Kasumi-1 (cell line): ENCODE data around the gene SPACA9.

Experiments used
- DNase-seq, 2 experiments: peaks; one replicate each; lab custom pipeline; 2025; lab: John Stamatoyannopoulos, UW

Gene SPACA9

GRCh38 chr9:132894862-132895835 is 16.5 kb downstream of the SPACA9 start:
- DNase-seq = no peak

GRCh38 chr9:132896264-132896663 is 17.6 kb downstream of the SPACA9 start:
- DNase-seq = no peak

- DNase-seq = no peak
Observed at GRCh38 chr9:132896906-132897305, 18.2 kb downstream of the SPACA9 start.

- DNase-seq = no peak
Observed at GRCh38 chr9:132898051-132898450, 19.4 kb downstream of the SPACA9 start.

- DNase-seq = peak; percentile 66 to 89
Observed at GRCh38 chr9:132901858-132902831, 23.4 kb downstream of the SPACA9 start.

GRCh38 chr9:132903574-132904492 is 25.1 kb downstream of the SPACA9 start:
- no peak for DNase-seq

DNA sequence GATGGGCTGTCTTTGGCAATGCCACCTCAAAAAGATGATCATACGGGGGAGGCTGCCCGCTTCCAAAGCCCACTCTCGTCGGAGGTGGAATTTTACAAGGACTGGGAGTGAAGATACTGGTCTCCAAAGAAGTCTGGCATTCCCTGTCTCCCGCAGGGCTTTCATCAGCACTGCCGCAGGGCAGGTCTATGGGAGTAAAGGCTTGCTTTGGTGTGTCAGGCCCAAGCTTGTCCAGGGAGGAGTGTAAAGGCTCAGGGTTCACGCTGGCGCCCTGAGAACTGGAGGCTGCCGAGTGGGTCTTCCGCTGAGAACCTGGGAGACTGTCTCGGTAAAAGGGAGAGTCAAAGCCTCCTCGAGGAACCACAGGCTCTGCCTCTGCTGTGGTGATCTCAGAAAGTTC is 27.0 kb downstream of the SPACA9 start:
- no peak for DNase-seq

- DNase-seq = no peak
Observed at GRCh38 chr9:132908635-132909034, 29.9 kb downstream of the SPACA9 start.

GRCh38 chr9:132909311-132909710 is 30.6 kb downstream of the SPACA9 start:
- no peak for DNase-seq

DNA sequence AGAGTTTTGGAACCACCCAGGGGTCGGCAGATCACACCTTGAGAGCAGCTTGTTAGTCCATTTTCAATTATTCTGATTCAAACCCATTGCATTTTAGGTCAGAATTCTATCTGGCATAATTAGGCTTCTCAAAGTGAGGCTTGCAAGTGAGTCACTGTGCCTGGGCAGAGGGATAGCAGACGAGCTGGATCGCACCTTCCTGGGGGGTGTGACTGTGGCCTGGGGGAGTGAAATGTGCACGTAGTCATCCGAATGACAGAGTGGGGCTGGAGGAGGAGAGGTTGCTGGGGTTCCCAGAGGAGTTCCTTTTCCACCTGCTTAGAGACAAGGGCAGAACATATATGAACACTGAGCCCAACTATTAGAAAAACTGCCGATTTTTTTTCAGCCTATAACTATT is 31.7 kb downstream of the SPACA9 start:
- no peak for DNase-seq

- no peak for DNase-seq
Observed at GRCh38 chr9:132912131-132912530, 33.4 kb downstream of the SPACA9 start.

GRCh38 chr9:132914924-132915323 is 36.2 kb downstream of the SPACA9 start:
- DNase-seq = no peak

DNA sequence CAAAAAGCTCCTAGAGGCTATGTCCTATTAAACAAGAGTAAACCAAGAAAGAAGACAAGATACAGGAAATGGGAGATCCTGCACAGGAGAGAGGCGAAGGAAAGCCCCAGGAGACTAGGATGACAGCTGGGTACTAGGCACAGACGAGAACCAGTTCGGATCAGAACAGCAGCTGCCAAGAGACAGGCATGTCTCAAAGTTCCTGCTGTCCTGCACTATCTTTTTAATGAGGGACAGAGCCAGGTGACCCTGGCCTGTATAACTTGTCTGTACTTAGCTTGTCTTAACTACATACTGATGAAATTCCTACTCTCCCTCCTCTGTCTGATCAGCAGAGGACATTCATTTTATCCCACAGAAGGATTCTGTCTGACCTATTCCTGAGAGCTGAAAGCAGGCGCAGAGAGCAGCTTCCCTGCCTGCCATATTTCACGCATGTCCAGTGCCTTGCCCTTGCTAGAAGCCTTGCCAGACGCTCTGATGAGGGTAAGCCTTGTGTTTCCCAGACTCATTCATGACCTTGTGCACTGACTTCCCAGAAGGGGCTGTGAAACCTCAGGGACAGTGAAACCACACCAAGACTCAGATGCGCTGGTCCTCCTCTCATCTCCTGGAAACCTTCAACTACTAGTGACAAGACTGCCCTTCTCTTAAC is 41.0 kb downstream of the SPACA9 start:
- no peak for DNase-seq

GRCh38 chr9:132923346-132923902 is 44.7 kb downstream of the SPACA9 start:
- no peak for DNase-seq

DNA sequence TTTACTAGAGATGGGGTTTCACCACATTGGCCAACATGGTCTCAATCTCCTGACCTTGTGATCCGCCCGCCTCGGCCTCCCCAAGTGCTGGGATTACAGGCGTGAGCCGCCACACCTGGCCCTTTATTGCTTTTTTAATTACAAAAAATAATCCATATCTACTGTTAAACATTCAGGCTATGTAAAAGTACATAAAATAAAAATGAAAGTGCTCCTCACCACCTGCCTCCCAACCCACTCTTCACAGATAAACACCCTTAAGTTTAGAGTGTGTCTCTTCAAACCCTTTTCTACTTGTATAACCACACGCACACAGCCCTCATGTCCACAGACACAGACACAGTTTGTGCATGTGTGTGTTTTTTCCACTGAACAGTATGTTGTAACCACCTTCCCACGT is 49.0 kb downstream of the SPACA9 start:
- no peak for DNase-seq

DNA sequence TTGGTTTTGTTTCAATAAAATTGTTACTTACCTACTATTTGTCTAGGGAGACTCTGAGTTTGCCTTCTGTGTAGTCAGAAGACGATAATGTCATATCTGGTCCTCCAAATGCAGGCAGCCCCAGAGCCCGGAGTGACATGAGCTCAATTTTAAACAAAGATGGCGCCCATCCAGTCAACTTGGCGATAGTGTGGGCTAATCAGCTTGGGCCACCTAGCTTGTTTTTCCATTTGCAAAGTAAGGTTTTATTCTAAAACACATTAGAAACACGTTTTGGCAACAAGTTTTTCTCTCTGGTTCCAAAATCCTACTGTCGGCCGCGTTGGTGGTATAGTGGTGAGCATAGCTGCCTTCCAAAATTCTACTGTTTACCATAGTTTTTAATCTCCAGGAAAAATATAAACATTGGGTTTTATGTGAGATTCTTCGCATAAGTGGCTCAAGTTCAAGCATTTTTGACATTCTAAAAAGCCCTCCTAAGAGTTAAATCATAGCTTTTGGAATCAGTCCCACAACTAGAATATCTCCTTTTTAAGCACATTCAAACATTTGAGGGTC is 52.6 kb downstream of the SPACA9 start:
- DNase-seq = no peak

DNA sequence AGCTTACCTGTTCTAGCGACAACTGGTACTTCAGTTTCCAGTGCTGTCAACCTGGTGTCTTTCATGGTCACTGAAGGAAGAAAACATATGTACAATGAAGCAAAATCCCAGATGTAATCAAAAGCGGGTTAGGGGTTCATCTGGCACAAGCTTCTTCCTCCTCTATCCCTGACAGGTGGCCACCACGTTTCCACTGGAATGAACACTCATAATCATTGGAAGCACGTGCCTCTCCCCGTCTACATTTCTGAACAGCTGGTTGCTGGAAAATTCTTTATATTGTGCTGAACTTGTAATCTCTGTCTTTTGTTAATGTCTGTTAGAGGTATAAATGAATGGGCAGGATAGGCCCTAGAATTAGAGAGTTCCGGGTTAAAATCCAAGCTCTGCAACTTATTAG is 56.3 kb downstream of the SPACA9 start:
- no peak for DNase-seq

DNA sequence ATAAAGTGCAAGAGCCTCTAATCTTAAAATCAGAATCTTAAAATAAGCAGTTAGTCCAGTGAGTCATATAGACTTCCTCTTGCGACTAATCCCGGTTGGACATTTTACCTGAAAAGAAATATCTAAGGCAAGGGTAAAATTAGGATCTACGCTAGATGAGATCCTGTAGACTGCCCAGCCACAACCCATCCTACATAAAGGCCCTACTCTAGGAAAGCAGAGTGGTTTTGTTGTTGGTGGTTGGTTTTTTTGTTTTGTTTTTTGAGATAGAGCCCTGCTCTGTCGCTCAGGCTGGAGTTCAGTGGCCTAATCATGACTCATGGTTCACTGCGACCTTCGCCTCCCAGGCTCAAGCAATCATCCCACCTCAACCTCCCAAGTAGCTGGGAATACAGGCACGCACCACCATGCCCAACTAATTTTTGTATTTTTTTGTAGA is 58.8 kb downstream of the SPACA9 start:
- no peak for DNase-seq

DNA sequence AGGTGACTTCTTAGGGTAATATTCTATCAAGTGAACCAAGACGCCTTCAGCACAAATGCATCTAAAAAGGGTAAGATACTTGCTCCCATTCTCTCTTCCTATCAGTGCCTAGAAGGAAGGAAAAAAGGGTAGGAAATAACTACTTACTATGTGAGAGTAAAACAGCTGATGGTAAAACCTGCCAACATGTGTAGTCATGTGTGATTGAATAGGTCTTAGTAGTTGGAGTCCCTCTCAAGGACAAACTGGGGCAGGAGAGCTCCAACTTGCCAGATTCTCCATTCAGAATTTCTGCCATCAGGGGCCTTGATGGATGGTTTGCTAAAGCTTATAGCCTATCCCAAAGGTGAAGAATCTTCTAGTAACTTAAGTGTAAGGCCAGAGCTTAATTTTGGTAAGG is 60.5 kb downstream of the SPACA9 start:
- no peak for DNase-seq
